UCSD-AML1 (cell line): ENCODE measurements around the gene ADCY2.

Experiments used
- DNase-seq: peaks from one replicate; lab custom pipeline; 2025; ENCODE audit not compliant: unreplicated experiment; lab: John Stamatoyannopoulos, UW

Gene ADCY2

DNA sequence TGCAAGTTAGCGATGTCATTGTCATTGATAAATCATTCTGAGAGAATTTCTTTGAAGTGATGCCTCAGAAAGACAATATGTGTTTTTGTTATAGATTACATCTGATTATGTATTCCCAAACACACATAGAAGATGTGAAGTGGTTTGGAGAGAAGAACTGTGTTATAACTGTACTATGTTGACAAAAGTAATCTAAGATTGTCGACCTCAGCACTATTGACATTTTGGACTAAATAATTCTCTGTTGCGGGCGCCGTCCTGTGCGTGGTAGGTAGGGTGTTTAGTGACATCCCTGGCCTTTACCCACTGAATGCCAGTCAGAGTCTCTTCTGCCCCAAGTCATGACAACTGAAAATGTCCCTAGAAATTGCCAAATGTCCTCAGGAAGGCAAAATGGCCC lies 377.2 kb downstream of the ADCY2 start:
- no peak for DNase-seq

DNA sequence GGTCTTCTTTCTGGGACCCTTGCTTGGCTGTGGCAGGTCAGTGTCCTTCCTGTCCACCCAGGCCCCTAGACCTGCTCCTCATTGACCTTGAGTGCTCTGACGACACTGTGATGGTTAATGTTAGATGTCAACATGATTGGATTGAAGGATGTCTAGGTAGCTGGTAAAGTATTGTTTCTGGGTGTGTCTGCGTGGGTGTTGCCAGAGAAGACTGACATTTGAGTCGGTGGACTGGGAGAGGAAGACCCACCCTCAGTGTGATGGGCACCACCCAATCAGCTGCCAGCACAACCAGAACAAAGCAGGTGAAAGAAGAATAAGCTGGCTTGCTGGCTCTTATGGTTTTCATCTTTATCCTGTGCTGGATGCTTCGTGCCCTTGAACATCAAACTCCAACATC lies 380.5 kb downstream of the ADCY2 start:
- DNase-seq = no peak

DNA sequence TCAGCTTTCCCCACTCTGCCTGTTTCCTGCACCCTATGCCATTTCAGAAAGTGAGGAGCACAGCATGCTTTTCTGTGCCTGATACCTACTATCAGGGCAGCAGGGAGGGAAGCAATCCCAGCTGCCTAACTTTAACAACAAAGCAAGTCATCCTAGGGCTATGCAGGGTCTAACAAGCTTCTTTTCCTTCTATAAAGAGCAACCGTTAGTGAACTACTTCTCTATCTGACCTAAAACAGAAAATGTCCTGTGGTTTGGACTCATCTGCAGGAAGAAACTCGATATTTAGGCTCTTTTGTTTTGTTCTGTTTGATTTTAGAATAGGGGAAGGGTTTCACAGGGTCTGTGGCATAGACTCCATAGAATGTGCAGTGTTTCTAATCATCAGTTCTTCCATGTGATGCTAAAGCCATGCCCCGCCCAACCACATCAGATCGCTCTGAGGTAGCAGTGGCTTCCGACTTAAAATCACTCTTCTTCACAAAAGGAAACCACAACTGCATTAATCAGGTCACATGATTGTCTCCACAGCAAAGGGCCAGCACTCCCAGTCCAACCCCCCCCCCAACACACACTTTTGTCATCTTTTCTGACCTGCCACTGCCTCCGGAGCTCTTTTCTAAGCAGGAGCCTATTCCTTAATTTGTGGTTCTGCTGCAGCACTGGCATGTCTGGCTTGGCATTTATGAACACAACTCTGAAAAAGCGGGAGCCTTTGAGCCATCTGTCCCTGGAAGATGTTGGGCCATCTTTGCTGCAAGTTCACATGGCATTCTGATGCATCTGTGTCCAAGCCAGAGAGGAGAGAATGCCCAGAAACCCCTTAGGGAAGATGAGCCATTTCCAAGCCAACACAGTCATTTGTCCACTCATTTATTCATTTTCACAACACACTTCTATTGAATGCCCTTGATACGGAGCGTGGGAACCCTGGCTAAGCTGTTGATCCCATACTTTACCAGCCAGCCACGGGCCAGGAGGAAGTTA lies 383.4 kb downstream of the ADCY2 start:
- DNase-seq = no peak

DNA sequence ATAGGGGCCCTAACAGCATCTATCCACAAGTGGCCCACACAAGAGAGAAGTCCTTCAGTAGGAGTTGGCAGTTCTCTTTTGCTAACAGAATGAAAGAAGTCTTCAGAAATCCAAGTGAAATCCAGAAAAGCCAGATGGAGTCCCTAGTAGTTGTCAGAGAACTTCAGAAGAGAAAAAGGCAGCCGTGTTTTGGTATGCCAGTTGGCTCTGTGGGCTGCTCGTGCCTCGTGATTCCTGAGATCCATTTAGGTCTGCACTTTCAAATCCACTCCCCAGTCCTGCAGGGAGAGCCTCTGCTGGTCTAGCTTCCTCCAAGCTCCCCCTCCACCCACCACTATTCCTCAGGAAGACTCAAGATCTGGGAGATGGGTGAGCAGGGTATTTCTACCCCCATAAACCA lies 386.0 kb downstream of the ADCY2 start:
- DNase-seq = no peak

DNA sequence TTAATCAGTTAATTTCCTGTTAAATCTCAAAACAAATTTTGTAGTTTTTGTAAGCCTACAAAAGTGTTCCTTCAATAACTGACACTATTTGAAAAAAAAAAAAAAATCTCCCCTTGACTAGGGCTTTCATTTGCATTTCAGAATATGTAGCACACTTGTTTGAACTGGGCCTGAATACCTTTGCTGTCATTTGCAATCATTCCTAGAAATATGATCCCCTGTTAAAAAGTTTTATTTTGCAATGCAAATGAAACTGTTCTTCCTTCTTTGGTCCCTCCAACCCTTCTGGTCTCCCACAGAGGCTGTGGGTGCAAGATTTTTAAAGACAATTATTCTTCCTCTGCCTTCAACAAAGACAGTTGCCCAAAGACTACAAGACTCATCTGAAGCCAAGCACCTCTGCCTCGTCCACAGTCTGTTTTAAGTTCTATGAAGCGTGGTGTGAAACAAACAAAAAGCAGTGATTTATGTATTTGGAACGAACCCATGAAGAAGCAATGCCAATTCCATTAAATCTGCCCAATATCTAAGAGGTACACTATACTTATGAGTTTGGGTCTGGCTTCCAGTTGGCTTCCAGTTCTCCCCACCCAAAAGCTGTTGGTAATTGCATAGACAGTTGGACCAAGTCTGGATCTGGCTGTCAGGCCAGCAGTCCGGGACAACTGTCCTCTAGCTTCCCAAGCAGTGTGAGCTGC lies 388.9 kb downstream of the ADCY2 start:
- DNase-seq = no peak

DNA sequence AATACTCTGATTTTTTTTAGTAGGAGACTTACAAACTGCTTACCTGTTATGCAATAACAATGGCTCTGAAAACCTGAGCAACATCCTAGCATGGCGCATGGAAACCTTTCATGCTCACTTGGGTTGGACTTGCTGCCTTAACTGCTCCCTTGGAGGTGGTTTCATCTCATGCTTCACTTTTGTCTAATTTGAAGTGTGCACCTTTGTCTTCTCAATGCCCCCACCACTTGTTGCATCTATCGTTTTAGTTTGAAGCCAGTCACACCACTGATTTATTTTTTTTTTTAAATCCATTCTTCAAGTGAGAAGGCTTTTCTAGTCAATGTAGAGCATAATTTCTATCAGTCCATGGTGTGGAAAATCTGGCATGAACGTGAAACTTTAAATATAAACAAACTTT lies 391.8 kb downstream of the ADCY2 start:
- no peak for DNase-seq

DNA sequence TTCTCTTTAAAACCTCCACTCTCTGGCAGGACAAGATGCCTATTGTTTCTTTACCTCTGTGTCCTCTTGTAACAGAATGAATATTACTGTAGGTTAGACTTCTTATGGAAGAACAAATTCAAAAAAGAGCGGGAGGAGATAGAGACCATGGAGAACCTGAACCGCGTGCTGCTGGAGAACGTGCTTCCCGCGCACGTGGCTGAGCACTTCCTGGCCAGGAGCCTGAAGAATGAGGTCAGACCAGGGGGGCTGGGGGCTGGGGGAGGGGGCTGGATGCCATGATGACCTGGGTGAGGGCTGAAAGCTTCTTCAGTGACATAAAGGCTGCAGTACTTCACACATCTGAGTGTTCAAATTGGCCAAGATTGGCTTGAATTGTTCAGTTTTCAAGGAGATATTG lies 393.6 kb downstream of the ADCY2 start:
- no peak for DNase-seq

DNA sequence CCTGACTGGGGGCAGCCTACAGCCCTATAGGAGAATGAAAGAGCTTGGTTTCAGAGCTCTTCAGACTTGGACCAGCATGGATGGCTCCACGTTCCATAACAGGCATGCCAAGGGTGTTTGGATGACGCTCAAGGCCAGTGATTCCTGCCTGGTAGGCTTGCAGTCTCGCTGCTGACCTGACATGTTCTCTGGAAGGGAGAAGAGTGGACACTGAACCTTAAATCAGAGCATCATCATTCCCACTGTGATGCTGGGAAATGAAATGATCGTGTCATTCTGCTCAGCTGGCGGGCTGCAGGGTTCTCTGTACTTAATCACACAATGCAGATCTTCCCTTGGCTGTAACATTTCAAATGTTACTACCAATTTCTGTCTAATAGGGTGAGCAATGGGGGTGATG lies 398.0 kb downstream of the ADCY2 start:
- no peak for DNase-seq

DNA sequence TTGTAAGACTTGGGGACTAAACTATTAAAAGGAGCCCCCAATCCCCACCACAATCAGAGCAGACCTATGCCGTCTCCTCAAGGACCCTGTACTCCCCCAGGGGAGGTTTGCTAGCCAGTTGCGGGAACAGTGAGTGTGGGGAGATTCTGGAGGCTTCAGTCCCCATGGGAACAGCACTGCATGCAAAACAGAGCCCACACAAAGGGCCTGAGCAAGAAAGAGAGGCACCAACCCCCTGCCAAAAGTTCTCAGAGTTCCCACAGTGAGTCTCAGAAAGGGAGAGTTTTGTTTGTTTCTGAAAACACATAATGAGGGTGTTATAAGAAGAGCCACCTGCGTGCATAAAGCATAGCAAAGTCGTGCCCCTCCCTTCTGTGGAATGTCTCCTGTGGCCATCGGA lies 398.4 kb downstream of the ADCY2 start:
- no peak for DNase-seq

DNA sequence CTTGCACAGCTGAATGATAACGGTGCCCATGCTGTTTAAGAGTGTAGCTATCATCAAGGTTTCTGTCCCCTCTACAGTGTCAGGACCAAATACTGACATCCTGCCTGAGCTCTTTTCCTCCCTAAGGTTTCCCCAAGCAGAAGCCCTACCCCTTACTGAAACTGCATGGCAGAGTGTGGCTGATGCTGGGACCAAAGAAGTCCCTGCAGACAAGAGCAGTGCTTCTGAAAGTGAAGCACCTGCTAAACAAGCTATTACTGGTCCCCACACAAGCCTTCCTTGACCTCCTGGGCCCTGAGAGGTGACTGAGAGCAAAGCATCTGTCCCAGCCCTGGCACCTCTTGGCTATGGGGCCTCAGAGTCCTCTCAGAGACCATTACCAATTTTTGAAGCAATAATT lies 398.9 kb downstream of the ADCY2 start:
- no peak for DNase-seq

DNA sequence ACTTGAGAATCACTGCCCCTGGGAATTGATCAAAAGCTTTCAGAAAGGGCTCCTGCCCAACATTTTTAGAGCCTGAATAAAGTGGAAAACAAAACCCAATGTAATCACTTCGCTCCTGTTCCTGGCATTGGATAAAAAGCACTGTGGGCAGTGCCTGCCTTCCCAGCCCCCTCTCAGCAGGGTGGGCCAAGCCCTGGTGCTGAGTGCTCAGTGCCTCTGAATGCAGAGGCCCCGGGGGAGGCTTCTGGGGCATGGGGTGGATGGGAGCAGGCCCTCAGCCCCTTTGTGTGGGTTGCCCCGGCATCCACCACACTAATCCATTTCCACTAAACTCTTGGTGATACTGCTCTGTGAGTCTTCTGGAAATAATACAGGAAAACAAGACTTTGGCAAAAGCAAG lies 399.4 kb downstream of the ADCY2 start:
- no peak for DNase-seq

DNA sequence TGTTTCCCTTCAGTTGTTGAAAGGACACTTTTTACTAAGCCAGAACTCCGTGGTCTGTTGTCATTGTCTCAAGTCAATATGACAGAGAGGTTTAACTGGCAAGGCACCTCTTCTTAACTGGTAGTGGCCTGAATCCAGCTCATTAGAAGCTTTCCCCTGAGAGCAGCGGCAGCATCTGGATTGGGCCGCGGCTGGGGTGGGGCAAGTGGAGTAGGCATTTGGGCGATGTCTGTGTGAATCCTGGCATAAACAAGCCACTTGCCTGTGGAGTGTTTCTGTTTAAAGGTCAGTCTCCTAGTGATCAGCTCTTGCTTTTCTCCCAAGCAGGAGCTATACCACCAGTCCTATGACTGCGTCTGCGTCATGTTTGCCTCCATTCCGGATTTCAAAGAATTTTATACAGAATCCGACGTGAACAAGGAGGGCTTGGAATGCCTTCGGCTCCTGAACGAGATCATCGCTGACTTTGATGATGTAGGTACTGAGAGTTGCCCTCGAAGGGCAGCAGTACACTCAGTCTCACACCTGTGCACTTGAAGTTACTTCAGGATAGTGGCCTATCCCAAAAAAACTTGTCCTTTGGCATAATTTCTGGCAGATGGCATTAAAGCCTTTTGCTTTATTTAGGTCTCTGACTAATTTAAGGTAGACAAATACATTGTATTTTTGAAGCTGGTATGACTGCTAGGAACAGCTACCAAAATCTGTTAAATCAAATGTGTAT lies 406.1 kb downstream of the ADCY2 start:
- DNase-seq = no peak

DNA sequence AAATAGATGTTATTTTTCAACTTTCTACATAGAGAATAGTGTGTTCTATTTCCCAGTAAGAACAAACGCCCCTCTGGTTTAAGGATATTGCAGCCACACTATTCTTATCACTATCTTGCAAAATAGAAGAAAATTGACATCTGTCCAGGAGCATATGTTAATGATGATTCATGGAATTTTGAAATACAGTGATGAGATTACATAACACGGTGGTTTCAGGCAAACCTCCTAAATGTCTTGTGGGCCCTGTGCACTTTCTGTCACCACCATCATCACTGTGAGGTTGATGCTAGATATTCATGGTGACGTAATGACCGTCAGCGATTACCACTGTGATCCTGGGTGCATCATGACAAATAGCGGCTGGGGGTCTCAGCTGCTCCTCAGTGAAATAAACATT lies 406.9 kb downstream of the ADCY2 start:
- DNase-seq = no peak

DNA sequence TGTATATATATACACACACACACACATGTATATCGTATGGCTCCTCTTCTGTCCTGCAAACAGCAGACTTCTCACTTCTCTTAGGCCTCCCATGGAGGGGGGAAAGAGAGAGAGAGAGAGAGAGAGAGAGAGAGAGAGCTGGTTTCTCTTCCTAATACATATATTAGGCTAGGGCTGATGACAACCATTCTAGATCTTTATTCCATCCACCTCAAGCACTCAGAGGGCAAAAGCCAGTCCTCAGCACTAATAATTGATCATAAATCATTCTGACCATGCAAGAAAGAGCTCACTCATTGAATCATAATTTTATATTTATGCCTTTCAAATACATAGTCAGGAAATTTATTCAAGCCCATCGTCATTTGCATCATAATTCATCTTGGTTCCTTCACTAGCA lies 408.0 kb downstream of the ADCY2 start:
- no peak for DNase-seq

DNA sequence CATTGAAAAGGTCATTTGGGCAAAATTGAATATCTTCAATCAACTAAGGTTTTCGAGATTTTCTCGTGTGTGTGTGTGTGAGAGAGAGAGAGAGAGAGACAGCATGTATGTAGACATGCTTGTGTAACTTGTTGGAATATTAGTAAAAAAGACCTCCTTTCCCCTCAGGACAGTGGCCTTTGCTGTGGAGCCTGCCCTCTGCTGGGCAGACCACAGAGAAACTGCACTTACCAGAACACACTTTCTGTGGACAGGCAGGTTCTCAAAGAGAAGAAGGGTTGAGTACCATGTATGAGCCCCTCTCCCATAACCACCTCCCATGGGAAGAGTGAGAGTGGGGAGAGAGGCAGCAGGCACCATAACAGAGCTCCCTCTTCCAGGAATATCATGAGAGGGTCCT lies 409.4 kb downstream of the ADCY2 start:
- peak; percentile 22 for DNase-seq

DNA sequence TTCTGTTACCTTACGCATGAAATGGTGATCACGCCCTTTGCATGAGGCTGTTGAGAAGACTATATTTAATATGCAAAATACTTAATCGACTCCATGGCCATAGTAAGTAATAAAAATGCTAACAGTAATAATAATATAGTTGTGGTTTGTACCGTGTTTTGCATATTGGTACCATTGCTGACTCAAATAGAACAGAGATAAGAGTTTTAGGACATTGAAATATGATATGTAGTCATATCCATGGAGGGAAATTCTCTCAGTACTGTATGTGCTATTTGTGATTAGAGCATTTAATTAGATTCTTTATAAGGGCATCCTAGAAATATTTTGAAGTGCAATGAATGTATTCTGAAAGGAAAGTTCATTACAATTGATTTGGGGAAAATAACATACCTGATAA lies 413.1 kb downstream of the ADCY2 start:
- no peak for DNase-seq

DNA sequence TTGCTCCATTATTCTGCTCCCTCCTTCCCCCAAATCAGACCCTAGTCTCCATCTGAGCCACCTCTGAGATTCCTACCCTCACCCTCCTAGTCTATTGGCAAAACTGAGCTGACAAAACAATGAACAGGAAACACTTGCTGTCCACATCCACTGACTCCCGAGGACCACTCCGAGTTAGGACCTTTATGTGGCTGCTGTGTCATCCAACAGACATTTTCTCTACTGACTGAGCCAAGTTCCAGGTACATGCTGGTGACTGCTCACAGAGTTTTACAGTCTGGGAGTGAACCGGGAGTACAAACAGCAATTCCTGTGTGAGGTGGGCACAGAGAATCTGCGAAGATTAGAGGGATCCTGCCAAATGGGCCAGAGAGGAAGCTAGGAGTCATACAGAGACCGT lies 415.8 kb downstream of the ADCY2 start:
- no peak for DNase-seq

DNA sequence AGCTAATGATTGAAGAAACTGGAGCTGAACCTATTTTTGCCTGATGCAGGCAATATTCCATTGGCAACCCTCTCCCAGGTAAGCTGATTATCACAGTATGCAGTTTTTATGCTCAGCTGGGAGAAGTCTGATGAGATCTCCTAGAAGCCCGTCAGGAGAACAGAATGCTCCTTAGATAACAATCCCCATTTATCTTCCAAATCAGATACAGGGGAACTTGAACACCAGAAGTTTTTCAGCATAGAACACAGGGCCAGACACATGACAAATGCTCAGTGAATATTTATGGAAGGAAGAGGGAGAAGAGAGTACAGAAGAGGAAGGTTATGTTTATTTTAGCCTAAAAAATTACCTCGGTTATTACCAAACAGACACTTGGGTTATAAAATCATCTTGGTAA lies 417.1 kb downstream of the ADCY2 start:
- DNase-seq = no peak

DNA sequence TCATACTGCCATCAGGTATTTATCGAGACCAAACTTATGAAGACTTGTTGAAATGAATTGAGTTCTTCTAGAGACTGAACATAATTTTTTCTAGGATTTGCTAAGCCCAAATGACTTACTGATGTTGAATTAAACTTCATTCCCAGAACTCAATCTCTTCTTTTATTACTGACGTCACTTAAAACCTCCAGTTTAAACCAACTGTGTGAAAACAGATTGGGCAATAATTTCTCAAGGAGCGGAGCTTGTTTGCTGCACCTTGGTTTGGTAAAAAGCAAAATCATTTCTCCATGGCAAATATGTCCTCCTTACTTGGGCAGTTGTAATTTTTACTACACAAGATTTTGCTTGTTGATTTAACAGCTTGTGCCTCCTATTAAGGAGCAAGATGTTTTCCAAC lies 417.6 kb downstream of the ADCY2 start:
- no peak for DNase-seq

DNA sequence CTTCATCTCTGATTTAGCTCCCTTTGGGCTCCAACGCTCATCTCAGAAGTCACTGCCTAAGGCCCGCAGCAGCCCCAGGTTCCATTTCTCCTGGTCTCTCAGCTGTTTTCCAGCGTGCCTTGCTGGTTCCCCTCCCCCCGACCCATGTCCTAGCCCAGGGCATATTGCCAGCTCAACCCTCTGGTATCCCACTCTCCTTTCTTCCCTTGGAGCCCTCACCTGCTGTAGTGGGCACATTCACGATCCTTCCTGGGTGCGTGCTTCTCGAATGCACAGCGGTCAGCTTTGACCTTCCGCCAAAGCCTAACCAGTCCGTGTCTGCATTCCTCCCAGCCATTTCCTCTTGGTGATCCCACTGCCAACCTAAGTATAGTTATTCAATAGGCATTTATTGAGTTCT lies 418.9 kb downstream of the ADCY2 start:
- no peak for DNase-seq

DNA sequence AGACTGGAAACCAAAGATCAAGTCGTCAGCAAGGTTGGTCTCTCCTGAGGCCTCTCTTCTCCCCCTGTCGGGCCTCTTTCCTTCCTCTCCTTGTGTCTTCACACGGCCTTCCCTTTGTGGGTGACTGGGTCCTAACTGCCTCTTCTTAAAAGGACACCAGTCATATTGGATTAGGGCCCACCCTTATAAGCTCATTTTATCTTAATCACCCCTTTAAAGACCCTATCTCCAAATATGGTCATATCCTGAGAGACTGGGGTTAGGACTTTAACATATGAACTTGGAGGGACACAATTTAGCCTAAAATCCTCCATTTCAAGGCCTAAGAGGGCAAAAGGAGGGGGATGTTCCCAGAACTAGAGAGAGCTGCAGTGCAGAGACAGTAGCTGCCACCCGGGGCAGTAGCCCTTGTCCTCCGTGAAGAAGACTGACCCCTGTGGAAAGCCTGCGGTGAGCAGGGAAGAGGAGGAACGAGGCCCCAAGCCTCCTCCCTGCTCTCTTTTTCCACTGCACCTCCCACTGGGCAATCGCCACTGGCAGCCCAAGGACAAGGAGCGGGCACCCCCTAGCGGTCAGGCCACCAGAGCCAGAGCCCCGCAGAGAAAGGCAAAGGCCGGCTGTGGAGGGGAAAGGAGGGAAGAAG lies 420.1 kb downstream of the ADCY2 start:
- DNase-seq = peak; percentile 86
